ENCODE measurements around the gene PELI3.
A peak's percentile ranks its signal among the peaks of the same experiment; 100 is the strongest.

PELI3 gene

DNA sequence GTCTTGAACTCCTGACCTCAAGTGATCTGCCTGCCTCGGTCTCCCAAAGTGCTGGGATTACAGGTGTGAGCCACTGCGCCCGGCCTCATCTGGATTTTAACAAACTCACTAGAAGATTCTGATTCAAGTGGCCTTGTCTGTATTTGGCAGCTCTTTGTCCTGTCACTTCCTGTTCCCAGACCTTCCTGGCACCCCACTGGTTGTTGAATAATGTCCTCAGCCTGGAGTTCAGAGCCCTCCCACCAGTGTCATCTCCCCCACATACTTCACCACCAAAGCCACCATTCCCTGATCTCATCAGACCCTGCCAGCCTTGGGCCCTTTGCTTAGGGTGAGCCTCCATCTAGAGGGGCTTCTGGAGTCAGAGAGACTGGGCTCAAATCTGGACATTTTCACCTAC, 3.3 kb downstream of the PELI3 start:
- DNase-seq (ENCODE audit: low spot score) = no peak
- no peak overlapping the region for H3K14ac ChIP-seq (ENCODE audit: low read length)
- H3K4me1 ChIP-seq (ENCODE audit: control insufficient read depth in 2 of 2, insufficient read depth in 1 of 2, low read depth in 1 of 2, low read length in 2 of 2) = peaks cover 12 to 26% of the 10 kb centered on the region in 2 donors
- no peak overlapping the region for H2AK5ac ChIP-seq (ENCODE audit: low read depth, low read length)
- no peak overlapping the region for H2BK12ac ChIP-seq (ENCODE audit: low read length)
- no peak overlapping the region for H3K23ac ChIP-seq (ENCODE audit: low read depth, low read length, poor library complexity)
- no peak overlapping the region for H4K8ac ChIP-seq (ENCODE audit: low read depth, low read length)
- no peaks in the 10 kb centered on the region for H3K27me3 ChIP-seq (ENCODE audit: control insufficient read depth in 3 of 3, insufficient read depth in 3 of 3, low read depth in 1 of 3, low read length in 3 of 3)
- no peak overlapping the region for H2AFZ ChIP-seq (ENCODE audit: low read length)
- peaks cover 22 to 55% of the 10 kb centered on the region in 2 donors for H3K36me3 ChIP-seq (replicated peaks in 1 of 2; ENCODE audit: control insufficient read depth in 2 of 2, insufficient read depth in 2 of 2, low read length in 2 of 2)
- H3K4me2 ChIP-seq (ENCODE audit: insufficient read depth, low read length, poor library complexity, severe bottlenecking) = no peak overlapping the region
- no peaks in the 10 kb centered on the region for H3K79me1 ChIP-seq (ENCODE audit: low read depth, low read length)
- no peak overlapping the region for H2BK120ac ChIP-seq (ENCODE audit: low read depth, low read length)
- H2BK5ac ChIP-seq (ENCODE audit: low read length) = no peak overlapping the region
- no peak overlapping the region for H3K9ac ChIP-seq (ENCODE audit: low read depth, low read length, poor library complexity)
- no peak overlapping the region for H3K27ac ChIP-seq (replicated peaks; ENCODE audit: low read length)
- no CpG with 5 or more reads among the region's 3 CpGs for WGBS, 2 donors (ENCODE audit: extremely low coverage in 2 of 2, insufficient read length in 2 of 2, insufficient replicate concordance in 1 of 2)
- no peak overlapping the region for H3K4me3 ChIP-seq (ENCODE audit: low read length in 2 of 2)
- H4K91ac ChIP-seq (ENCODE audit: low read depth, low read length, poor library complexity) = no peak overlapping the region
- H2BK15ac ChIP-seq (ENCODE audit: low read length) = no peak overlapping the region
- no peaks in the 10 kb centered on the region for H3K9me3 ChIP-seq (replicated peaks in 1 of 2; ENCODE audit: control insufficient read depth in 2 of 2, insufficient read depth in 1 of 2, low read depth in 1 of 2, low read length in 2 of 2)
- no peak overlapping the region for H3K18ac ChIP-seq (ENCODE audit: low read length)
- no peak overlapping the region for H3K4ac ChIP-seq (ENCODE audit: low read length)

DNA sequence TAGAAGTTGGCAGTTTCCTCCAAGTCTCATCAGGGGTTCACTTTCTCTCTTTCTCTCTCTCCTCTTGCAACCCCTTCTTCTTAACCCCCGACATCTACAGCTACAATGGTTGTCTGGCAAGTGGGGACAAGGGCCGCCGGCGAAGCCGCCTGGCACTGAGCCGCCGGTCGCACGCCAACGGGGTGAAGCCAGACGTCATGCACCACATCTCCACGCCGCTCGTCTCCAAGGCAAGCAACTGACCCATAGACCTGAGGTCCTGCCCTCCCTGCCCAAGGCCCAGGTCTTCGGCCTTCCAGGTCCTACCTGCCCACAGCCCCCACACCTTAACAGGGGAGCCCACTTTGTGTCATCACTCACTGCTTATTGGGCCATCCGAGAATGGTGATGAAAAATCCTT, 4.4 kb downstream of the PELI3 start:
- DNase-seq (ENCODE audit: low spot score) = no peak
- Histone ChIP-seq H3K18ac (ENCODE audit: low read length) (no peak overlapping the region), H2BK15ac (ENCODE audit: low read length) (no peak overlapping the region), H3K9ac (ENCODE audit: low read depth, low read length, poor library complexity) (no peak overlapping the region), H3K79me1 (ENCODE audit: low read depth, low read length) (no peaks in the 10 kb centered on the region), H2AK5ac (ENCODE audit: low read depth, low read length) (no peak overlapping the region), H2BK12ac (ENCODE audit: low read length) (no peak overlapping the region), H3K23ac (ENCODE audit: low read depth, low read length, poor library complexity) (no peak overlapping the region), H3K9me3 (replicated peaks in 1 of 2; ENCODE audit: control insufficient read depth in 2 of 2, insufficient read depth in 1 of 2, low read depth in 1 of 2, low read length in 2 of 2) (no peaks in the 10 kb centered on the region), H3K14ac (ENCODE audit: low read length) (no peak overlapping the region), H3K4me2 (ENCODE audit: insufficient read depth, low read length, poor library complexity, severe bottlenecking) (no peak overlapping the region), H3K27ac (replicated peaks; ENCODE audit: low read length) (no peak overlapping the region), H2BK120ac (ENCODE audit: low read depth, low read length) (no peak overlapping the region), H2AFZ (ENCODE audit: low read length) (no peak overlapping the region), H4K91ac (ENCODE audit: low read depth, low read length, poor library complexity) (no peak overlapping the region), H3K4me3 (ENCODE audit: low read length in 2 of 2) (no peak overlapping the region), H3K4ac (ENCODE audit: low read length) (no peak overlapping the region), H3K4me1 (ENCODE audit: control insufficient read depth in 2 of 2, insufficient read depth in 1 of 2, low read depth in 1 of 2, low read length in 2 of 2) (peaks cover 10 to 26% of the 10 kb centered on the region in 2 donors), H4K8ac (ENCODE audit: low read depth, low read length) (no peak overlapping the region), H3K27me3 (ENCODE audit: control insufficient read depth in 3 of 3, insufficient read depth in 3 of 3, low read depth in 1 of 3, low read length in 3 of 3) (no peaks in the 10 kb centered on the region), H3K36me3 (replicated peaks in 1 of 2; ENCODE audit: control insufficient read depth in 2 of 2, insufficient read depth in 2 of 2, low read length in 2 of 2) (peaks cover 26 to 64% of the 10 kb centered on the region in 2 donors), H2BK5ac (ENCODE audit: low read length) (no peak overlapping the region)
- no CpG with 5 or more reads among the region's 16 CpGs for WGBS, 2 donors (ENCODE audit: extremely low coverage in 2 of 2, insufficient read length in 2 of 2, insufficient replicate concordance in 1 of 2)

DNA sequence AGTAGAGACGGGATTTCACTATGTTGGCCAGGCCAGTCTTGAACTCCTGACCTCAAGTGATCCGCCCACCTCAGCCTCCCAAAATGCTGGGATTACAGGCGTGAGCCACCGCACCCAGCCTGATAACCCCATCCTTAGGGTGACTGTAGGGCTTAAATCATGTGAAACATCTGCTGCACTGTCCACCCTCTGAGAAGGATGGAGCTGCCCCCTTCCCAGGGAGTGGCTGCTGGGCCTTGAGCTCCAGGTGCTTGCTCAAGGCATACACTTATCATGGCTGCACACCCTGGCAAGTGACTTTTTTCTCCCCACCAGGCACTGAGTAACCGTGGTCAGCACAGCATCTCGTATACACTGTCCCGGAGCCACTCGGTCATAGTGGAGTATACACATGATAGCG, 5.3 kb downstream of the PELI3 start:
- Histone ChIP-seq H3K18ac (ENCODE audit: low read length) (no peak overlapping the region), H2BK15ac (ENCODE audit: low read length) (no peak overlapping the region), H3K27me3 (ENCODE audit: control insufficient read depth in 3 of 3, insufficient read depth in 3 of 3, low read depth in 1 of 3, low read length in 3 of 3) (no peaks in the 10 kb centered on the region), H3K27ac (replicated peaks; ENCODE audit: low read length) (no peak overlapping the region), H3K4me3 (ENCODE audit: low read length in 2 of 2) (peak overlapping the region in 1 of 2 donors; percentile 10), H2AK5ac (ENCODE audit: low read depth, low read length) (no peak overlapping the region), H3K14ac (ENCODE audit: low read length) (no peak overlapping the region), H2BK5ac (ENCODE audit: low read length) (no peak overlapping the region), H2AFZ (ENCODE audit: low read length) (no peak overlapping the region), H3K4me2 (ENCODE audit: insufficient read depth, low read length, poor library complexity, severe bottlenecking) (no peak overlapping the region), H3K9me3 (replicated peaks in 1 of 2; ENCODE audit: control insufficient read depth in 2 of 2, insufficient read depth in 1 of 2, low read depth in 1 of 2, low read length in 2 of 2) (no peaks in the 10 kb centered on the region), H4K8ac (ENCODE audit: low read depth, low read length) (no peak overlapping the region), H3K9ac (ENCODE audit: low read depth, low read length, poor library complexity) (no peak overlapping the region), H3K4me1 (ENCODE audit: control insufficient read depth in 2 of 2, insufficient read depth in 1 of 2, low read depth in 1 of 2, low read length in 2 of 2) (peaks cover 16 to 26% of the 10 kb centered on the region in 2 donors), H4K91ac (ENCODE audit: low read depth, low read length, poor library complexity) (no peak overlapping the region), H2BK120ac (ENCODE audit: low read depth, low read length) (no peak overlapping the region), H3K79me1 (ENCODE audit: low read depth, low read length) (no peaks in the 10 kb centered on the region), H3K36me3 (replicated peaks in 1 of 2; ENCODE audit: control insufficient read depth in 2 of 2, insufficient read depth in 2 of 2, low read length in 2 of 2) (peaks cover 26 to 69% of the 10 kb centered on the region in 2 donors), H3K23ac (ENCODE audit: low read depth, low read length, poor library complexity) (no peak overlapping the region), H2BK12ac (ENCODE audit: low read length) (no peak overlapping the region), H3K4ac (ENCODE audit: low read length) (no peak overlapping the region)
- no peak for DNase-seq (ENCODE audit: low spot score)
- no CpG with 5 or more reads among the region's 9 CpGs for WGBS, 2 donors (ENCODE audit: extremely low coverage in 2 of 2, insufficient read length in 2 of 2, insufficient replicate concordance in 1 of 2)

GRCh38 chr11:66473167-66473566, 6.5 kb downstream of the PELI3 start:
- H2BK12ac ChIP-seq (ENCODE audit: low read length) = no peak overlapping the region
- no peak overlapping the region for H3K4me3 ChIP-seq (ENCODE audit: low read length in 2 of 2)
- no peak overlapping the region for H3K4me2 ChIP-seq (ENCODE audit: insufficient read depth, low read length, poor library complexity, severe bottlenecking)
- H3K4ac ChIP-seq (ENCODE audit: low read length) = no peak overlapping the region
- no peaks in the 10 kb centered on the region for H3K9me3 ChIP-seq (replicated peaks in 1 of 2; ENCODE audit: control insufficient read depth in 2 of 2, insufficient read depth in 1 of 2, low read depth in 1 of 2, low read length in 2 of 2)
- no peak overlapping the region for H3K14ac ChIP-seq (ENCODE audit: low read length)
- no peak overlapping the region for H2AFZ ChIP-seq (ENCODE audit: low read length)
- H2BK15ac ChIP-seq (ENCODE audit: low read length) = no peak overlapping the region
- H3K23ac ChIP-seq (ENCODE audit: low read depth, low read length, poor library complexity) = no peak overlapping the region
- no CpG with 5 or more reads among the region's 11 CpGs for WGBS, 2 donors (ENCODE audit: extremely low coverage in 2 of 2, insufficient read length in 2 of 2, insufficient replicate concordance in 1 of 2)
- H3K36me3 ChIP-seq (replicated peaks in 1 of 2; ENCODE audit: control insufficient read depth in 2 of 2, insufficient read depth in 2 of 2, low read length in 2 of 2) = peaks cover 26 to 72% of the 10 kb centered on the region in 2 donors
- no peak overlapping the region for H3K9ac ChIP-seq (ENCODE audit: low read depth, low read length, poor library complexity)
- no peak overlapping the region for H4K8ac ChIP-seq (ENCODE audit: low read depth, low read length)
- no peak overlapping the region for H3K18ac ChIP-seq (ENCODE audit: low read length)
- H2BK120ac ChIP-seq (ENCODE audit: low read depth, low read length) = no peak overlapping the region
- H3K27me3 ChIP-seq (ENCODE audit: control insufficient read depth in 3 of 3, insufficient read depth in 3 of 3, low read depth in 1 of 3, low read length in 3 of 3) = no peaks in the 10 kb centered on the region
- H2AK5ac ChIP-seq (ENCODE audit: low read depth, low read length) = no peak overlapping the region
- no peak overlapping the region for H2BK5ac ChIP-seq (ENCODE audit: low read length)
- peaks cover 12 to 16% of the 10 kb centered on the region in 2 donors for H3K4me1 ChIP-seq (ENCODE audit: control insufficient read depth in 2 of 2, insufficient read depth in 1 of 2, low read depth in 1 of 2, low read length in 2 of 2)
- H4K91ac ChIP-seq (ENCODE audit: low read depth, low read length, poor library complexity) = no peak overlapping the region
- no peaks in the 10 kb centered on the region for H3K79me1 ChIP-seq (ENCODE audit: low read depth, low read length)
- DNase-seq (ENCODE audit: low spot score) = no peak
- no peak overlapping the region for H3K27ac ChIP-seq (replicated peaks; ENCODE audit: low read length)
